HG02571 (cell line): ENCODE results near the gene ZBTB39.
"Not testable (repeated sequence)": the region's sequence is repeated elsewhere in the genome, so short reads cannot be mapped to it uniquely, and the experiment has no call there.

Experiments used
- ATAC-seq: cut with Tn5 transposase; IDR thresholded peaks from one replicate; pipeline ENCODE4 v1.9.1; 2021; ENCODE audit warnings: mild to moderate bottlenecking, moderate library complexity; ENCODE audit not compliant: unreplicated experiment

ZBTB39 gene

GRCh38 chr12:57005980-57006808 lies at the start of gene ZBTB39:
TSS of gene ZBTB39 (minus strand) at chr12:57006546. CDS start at chr12:57004917, 1,629 bp downstream.
- peak; percentile 68 for ATAC-seq

- no peak for ATAC-seq
Observed at GRCh38 chr12:57055824-57056223, 49.5 kb upstream of the ZBTB39 start.

GRCh38 chr12:57053901-57054300 lies 47.6 kb upstream of the ZBTB39 start:
- ATAC-seq = not testable (repeated sequence)

GRCh38 chr12:57053146-57053545 lies 46.8 kb upstream of the ZBTB39 start:
- not testable (repeated sequence) for ATAC-seq

GRCh38 chr12:57051011-57051410 lies 44.7 kb upstream of the ZBTB39 start:
- ATAC-seq = no peak

- no peak for ATAC-seq
Observed at GRCh38 chr12:57049890-57050289, 43.5 kb upstream of the ZBTB39 start, which contains the start of gene MYO1A. TSS of gene MYO1A (minus strand) at chr12:57050129. CDS start at chr12:57048323, 1,806 bp downstream.

GRCh38 chr12:57049119-57049446 lies 42.7 kb upstream of the ZBTB39 start:
- no peak for ATAC-seq

GRCh38 chr12:57048423-57049118 lies 42.2 kb upstream of the ZBTB39 start:
- ATAC-seq = no peak

- ATAC-seq = no peak
Observed at GRCh38 chr12:57047981-57048380, 41.6 kb upstream of the ZBTB39 start.

- ATAC-seq = no peak
Observed at GRCh38 chr12:57046947-57047890, 40.9 kb upstream of the ZBTB39 start.

- ATAC-seq = no peak
Observed at GRCh38 chr12:57046086-57046791, 39.9 kb upstream of the ZBTB39 start.

- ATAC-seq = no peak
Observed at GRCh38 chr12:57044889-57045288, 38.5 kb upstream of the ZBTB39 start.

- no peak for ATAC-seq
Observed at GRCh38 chr12:57044468-57044867, 38.1 kb upstream of the ZBTB39 start.

GRCh38 chr12:57042695-57043094 lies 36.3 kb upstream of the ZBTB39 start:
- ATAC-seq = no peak

GRCh38 chr12:57040750-57041149 lies 34.4 kb upstream of the ZBTB39 start:
- ATAC-seq = no peak

GRCh38 chr12:57040211-57040610 lies 33.9 kb upstream of the ZBTB39 start:
- ATAC-seq = no peak

- no peak for ATAC-seq
Observed at GRCh38 chr12:57039016-57039798, 32.9 kb upstream of the ZBTB39 start.

- no peak for ATAC-seq
Observed at GRCh38 chr12:57037264-57037663, 30.9 kb upstream of the ZBTB39 start.

GRCh38 chr12:57033431-57033830 lies 27.1 kb upstream of the ZBTB39 start:
- ATAC-seq = no peak

GRCh38 chr12:57031789-57032188 lies 25.4 kb upstream of the ZBTB39 start:
- ATAC-seq = no peak
